Lung (tissue), 16 donors: ENCODE data around the gene CLEC4F. TPM values are rescaled to one million over a fixed set of nuclear protein-coding genes. Genes with fewer than 3 reads are reported as not detected.
A peak's percentile ranks its signal among the peaks of the same experiment; 100 is the strongest.

Experiments used
- ATAC-seq: fragments of 200-7000 bp; cut with Tn5 transposase; one replicate; pipeline ENCODE4 v1.9.1; 2020; ENCODE audit warnings: moderate number of reproducible peaks; ENCODE audit not compliant: insufficient read depth, low FRiP score
- DNase-seq, 3 donors: peaks; one replicate each; pipeline ENCODE4 v3.0.0-alpha.2; 2013 to 2017
- H3K27ac ChIP-seq, 2 donors: one replicate each; pipeline ENCODE4 v1.5.1; 2013; ENCODE audit warnings: mild to moderate bottlenecking in 2 of 2, moderate library complexity in 2 of 2, control low read depth in 1 of 2, inconsistent platforms in 1 of 2, low read depth in 1 of 2, low read length in 1 of 2
- H3K27me3 ChIP-seq, 3 donors: one replicate each; pipeline ENCODE4 v1.5.1; 2013; ENCODE audit warnings: low read length in 2 of 3; ENCODE audit not compliant: control insufficient read depth in 3 of 3, insufficient read depth in 3 of 3
- H3K36me3 ChIP-seq, 4 donors: one replicate each; pipeline ENCODE4 v1.5.1; 2013; ENCODE audit warnings: low read length in 4 of 4, mild to moderate bottlenecking in 1 of 4, moderate library complexity in 1 of 4; ENCODE audit not compliant: control insufficient read depth in 4 of 4, insufficient read depth in 4 of 4
- H3K4me1 ChIP-seq, 5 donors: one replicate each; pipeline ENCODE4 v1.5.1; 2013; ENCODE audit warnings: low read length in 5 of 5, mild to moderate bottlenecking in 2 of 5, moderate library complexity in 1 of 5; ENCODE audit not compliant: control insufficient read depth in 5 of 5, insufficient read depth in 5 of 5
- H3K4me3 ChIP-seq: one replicate; pipeline ENCODE4 v1.5.1; 2013; ENCODE audit warnings: mild to moderate bottlenecking, control low read depth, moderate library complexity
- H3K9ac ChIP-seq, 2 donors: one replicate each; pipeline ENCODE4 v1.5.1; 2013; ENCODE audit warnings: low read length in 2 of 2, control low read depth in 1 of 2; ENCODE audit not compliant: insufficient read depth in 1 of 2
- H3K9me3 ChIP-seq, 4 donors: one replicate each; pipeline ENCODE4 v1.5.1; 2013; ENCODE audit warnings: low read length in 3 of 4, mild to moderate bottlenecking in 1 of 4, moderate library complexity in 1 of 4; ENCODE audit not compliant: control insufficient read depth in 4 of 4, insufficient read depth in 3 of 4
- CTCF ChIP-seq: IDR thresholded peaks from 2 replicates; pipeline ENCODE4 v1.5.1; 2012; ENCODE audit warnings: mild to moderate bottlenecking; ENCODE audit errors: control extremely low read depth, extremely low read depth
- WGBS, 2 donors: extraction: QIAGEN DNeasy Blood & Tissue Kit; methylation state at CpG; one replicate each; pipeline ENCODE4 v1.1.7; 2013; 5-methylcytosine and 5-hydroxymethylcytosine counted together
- long read RNA-seq, 5 donors: transcript quantifications; one replicate each; lab custom pipeline, GENCODE V29; 2026
- polyA plus RNA-seq, 2 donors: library from polyadenylated mRNA; stranded (reverse); fragments of 200-250 nt; gene quantifications; one replicate each; pipeline ENCODE4 v1.2.1, GENCODE V29; 2013
- total RNA-seq, 2 donors: library from RNA; depleted of rRNA in 1 of 2; stranded (reverse); fragments of >200 nt in 1 of 2; gene quantifications; one replicate each; pipeline ENCODE4 v1.2.1, GENCODE V29; 2014 to 2021
- donor health status: control.
- donor health status: control.
- donor health status: Bipolar disorder and iron deficiency.
- donor health status: healthy.
- donor health status: DM: yes; HTN: yes; CAD: no.

CLEC4F gene, protein sequence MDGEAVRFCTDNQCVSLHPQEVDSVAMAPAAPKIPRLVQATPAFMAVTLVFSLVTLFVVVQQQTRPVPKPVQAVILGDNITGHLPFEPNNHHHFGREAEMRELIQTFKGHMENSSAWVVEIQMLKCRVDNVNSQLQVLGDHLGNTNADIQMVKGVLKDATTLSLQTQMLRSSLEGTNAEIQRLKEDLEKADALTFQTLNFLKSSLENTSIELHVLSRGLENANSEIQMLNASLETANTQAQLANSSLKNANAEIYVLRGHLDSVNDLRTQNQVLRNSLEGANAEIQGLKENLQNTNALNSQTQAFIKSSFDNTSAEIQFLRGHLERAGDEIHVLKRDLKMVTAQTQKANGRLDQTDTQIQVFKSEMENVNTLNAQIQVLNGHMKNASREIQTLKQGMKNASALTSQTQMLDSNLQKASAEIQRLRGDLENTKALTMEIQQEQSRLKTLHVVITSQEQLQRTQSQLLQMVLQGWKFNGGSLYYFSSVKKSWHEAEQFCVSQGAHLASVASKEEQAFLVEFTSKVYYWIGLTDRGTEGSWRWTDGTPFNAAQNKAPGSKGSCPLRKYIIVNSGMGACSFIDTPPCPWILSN
- total RNA-seq (under 1 TPM; 0.31 to 0.58 TPM), polyA plus RNA-seq (under 1 TPM; 0.34 to 0.39 TPM)
- long read RNA-seq, donor 1: 0 reads
- long read RNA-seq, donor 2: 0 reads
- long read RNA-seq, donor 3: 0 reads
- long read RNA-seq, donor 4: 0 reads
- long read RNA-seq, donor 5: 0 reads

DNA sequence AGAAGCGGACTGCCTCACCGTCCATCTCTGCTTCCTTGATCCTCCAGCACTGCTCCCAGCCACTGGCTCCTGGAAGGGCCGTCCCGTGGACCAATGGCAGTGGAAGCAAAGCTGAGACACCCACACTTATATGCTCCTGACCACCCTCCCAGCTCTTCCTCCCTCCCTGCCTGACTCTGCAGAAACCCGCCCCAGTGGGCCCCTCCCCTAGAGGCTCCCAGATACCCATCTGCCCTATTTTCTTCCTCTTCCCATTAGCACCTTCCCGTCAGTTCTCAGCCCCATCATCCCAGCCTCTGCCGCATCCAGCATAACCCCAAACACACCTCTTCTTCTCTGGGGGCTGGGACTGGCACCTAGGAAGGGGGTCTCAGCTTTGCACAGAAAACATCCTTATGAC lies at the start of gene CLEC4F:
TSS of gene CLEC4F (minus strand) at position 101 of the 400 bp plus-strand sequence. CDS start at position 25, 76 bp downstream.
- Histone ChIP-seq H3K36me3 (no peaks in the 10 kb centered on the region), H3K27me3 (peaks cover 0 to 4% (median 3%) of the 10 kb centered on the region in 3 donors), H3K9ac (no peak within 1 kb of the TSS), H3K4me3 (no peak within 1 kb of the TSS), H3K9me3 (no peaks in the 10 kb centered on the region), H3K4me1 (no peaks in the 10 kb centered on the region), H3K27ac (no peak within 1 kb of the TSS)
- DNase-seq (no peak), ATAC-seq (no peak)
- WGBS, 2 donors: 71 to 86% methylated on average over 7 of the region's 7 CpGs
- TF ChIP-seq CTCF: no peak

GRCh38 chr2:70868970-70869369 lies 48.6 kb upstream of the CLEC4F start:
- Histone ChIP-seq H3K27ac (no peak overlapping the region), H3K36me3 (no peaks in the 10 kb centered on the region), H3K4me3 (no peak overlapping the region), H3K9ac (no peak overlapping the region), H3K27me3 (peaks cover 0 to 39% (median 19%) of the 10 kb centered on the region in 3 donors), H3K4me1 (peaks cover 0 to 7% (median 0%) of the 10 kb centered on the region in 5 donors), H3K9me3 (peaks cover 0 to 2% (median 0%) of the 10 kb centered on the region in 4 donors)
- no peak for TF ChIP-seq CTCF
- WGBS, 2 donors: 77% methylated on average over 1 of the region's 1 CpG
- no peak for ATAC-seq
- DNase-seq: no peak

- peaks cover 5 to 52% (median 41%) of the 10 kb centered on the region in 3 donors for H3K27me3 ChIP-seq
- WGBS, 2 donors: 23 to 30% methylated on average over 21 of the region's 21 CpGs
- H3K9me3 ChIP-seq: no peaks in the 10 kb centered on the region
- ATAC-seq (peak; percentile 79), DNase-seq (peak; percentile 81)
- H3K9ac ChIP-seq: no peak overlapping the region
- no peak overlapping the region for H3K27ac ChIP-seq
- no peaks in the 10 kb centered on the region for H3K4me1 ChIP-seq
- TF ChIP-seq CTCF: peak; percentile 86
- no peak overlapping the region for H3K4me3 ChIP-seq
- no peaks in the 10 kb centered on the region for H3K36me3 ChIP-seq
Observed at GRCh38 chr2:70861777-70862625, 41.6 kb upstream of the CLEC4F start.
